AG08395 (cell line): ENCODE data around the gene TXNIP.

ENCODE experiments used
- DNase-seq: peaks from one replicate; pipeline ENCODE4 v3.0.0; 2012; ENCODE audit warnings: mixed read lengths, low spot score

The TXNIP gene

DNA sequence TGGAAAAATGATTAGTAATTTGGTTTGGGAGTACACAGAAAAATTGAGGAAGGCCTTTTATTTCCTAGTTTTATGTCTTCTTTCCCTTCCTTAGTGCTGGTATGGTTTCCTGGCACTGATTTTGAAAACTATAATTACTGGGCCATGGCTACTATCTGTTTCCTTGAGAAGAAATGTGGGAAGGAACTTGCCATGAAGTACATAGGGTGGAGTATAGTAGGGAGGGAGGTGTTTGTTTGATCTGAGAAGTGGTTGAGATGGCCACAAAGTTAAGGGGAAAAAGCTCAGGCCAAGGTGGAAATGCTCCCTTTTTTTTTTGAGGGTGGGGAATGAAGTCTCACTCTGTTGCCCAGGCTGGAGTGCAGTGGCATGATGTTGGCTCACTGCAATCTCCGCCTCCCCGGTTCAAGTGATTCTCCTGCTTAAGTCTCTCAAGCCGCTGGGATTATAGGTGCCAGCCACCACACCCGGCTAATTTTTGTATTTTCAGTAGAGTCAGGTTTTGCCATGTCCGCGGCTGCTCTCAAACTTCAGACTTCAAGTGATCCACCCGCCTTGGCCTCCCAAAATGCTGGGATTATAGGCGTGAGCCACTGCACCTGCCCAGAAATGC lies 13.9 kb upstream of the TXNIP start:
- no peak for DNase-seq

DNA sequence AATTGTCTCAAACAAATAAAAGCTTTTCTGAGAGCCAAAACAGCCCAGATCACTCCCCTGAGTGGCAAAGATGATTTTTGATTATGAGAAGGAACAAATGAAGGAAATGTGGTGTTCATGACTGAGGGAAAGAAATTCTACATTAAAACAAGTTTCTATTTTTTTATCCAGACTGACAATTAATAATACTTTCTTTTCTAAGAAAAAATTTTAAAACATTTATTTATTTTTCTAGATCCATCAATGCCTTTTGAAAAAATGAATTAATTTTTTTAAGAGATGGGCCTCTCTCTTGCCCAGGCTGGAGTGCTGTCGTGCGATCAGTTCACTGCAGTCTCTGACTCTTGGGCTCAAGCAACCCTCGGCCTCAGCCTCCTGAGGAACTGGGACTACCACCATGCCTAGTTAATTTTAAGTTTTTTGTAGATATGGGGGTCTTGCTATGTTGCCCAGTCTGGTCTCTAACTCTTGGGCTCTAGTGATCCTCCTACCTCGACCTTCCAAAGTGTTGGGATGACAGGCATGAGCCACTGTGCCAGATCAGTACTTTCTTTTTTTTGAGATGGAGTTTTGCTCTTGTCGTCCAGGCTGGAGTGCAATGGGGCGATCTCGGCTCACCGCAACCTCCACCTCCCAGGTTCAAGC lies 11.2 kb upstream of the TXNIP start:
- DNase-seq: no peak

DNA sequence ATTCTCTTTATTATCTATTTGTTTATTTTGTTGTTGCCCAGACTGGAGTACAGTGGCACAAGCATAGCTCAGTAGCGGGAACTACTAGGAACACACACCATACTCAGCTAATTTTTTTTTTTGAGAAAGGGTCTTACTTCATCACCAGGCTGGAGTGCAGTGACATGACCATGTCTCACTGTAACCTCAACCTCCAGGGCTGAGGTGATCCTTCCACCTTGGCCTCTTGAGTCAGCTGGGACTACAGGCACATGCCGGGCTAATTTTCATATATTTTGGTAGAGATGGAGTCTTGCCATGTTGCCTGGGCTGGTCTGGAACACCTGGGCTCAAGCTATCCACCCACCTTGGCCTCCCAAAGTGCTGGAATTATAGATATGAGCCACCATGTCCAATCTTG lies 5.3 kb upstream of the TXNIP start:
- no peak for DNase-seq

DNA sequence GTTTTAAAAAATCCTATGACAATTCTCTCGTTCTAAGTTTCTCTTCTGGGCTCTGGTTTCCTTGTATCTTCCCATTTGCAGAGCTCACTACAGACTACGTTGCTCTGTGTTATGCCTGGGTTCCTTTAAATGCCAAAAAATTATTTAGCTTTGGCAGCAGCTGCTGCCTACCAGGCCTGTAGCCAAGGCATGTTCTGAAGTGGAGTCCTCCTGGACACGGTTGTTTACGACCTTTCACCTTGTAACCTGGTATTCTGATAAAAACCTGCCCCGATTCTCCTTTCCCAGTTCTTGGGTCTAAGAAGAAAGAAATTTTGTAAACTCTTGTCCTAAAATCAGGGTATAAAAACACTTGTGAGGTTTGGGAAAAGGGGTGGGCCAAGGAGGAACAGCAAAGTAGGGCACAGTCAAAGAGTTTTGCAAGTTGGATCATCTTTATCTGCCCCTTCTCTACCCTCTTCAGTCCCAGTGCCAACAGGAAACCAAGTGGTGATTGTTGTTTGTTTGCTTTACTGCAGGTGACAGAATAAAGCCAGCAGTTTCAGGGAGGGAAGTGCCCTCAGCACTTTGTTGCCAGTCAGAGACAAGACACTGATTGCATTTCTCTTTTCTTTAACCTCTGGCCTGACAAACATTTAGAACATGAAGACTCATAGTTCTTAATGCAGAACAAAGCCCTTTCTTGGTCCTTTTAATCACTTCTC lies 3.1 kb upstream of the TXNIP start:
- no peak for DNase-seq

DNA sequence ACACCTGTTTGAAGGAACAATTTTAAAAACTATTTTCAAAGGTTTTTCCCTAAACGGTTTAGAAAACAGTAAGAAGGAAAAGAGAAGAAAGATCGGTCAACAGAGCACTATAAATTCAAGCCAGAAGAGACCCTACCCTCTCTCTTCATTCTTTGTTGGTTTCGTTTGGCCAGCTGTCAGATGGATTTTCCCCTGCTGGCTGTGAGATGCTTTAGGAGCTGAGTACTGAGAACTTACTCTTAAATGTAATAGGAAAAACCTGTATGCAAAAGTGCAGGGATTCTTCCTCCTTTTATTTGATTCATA lies 1.3 kb upstream of the TXNIP start:
- no peak for DNase-seq

DNA sequence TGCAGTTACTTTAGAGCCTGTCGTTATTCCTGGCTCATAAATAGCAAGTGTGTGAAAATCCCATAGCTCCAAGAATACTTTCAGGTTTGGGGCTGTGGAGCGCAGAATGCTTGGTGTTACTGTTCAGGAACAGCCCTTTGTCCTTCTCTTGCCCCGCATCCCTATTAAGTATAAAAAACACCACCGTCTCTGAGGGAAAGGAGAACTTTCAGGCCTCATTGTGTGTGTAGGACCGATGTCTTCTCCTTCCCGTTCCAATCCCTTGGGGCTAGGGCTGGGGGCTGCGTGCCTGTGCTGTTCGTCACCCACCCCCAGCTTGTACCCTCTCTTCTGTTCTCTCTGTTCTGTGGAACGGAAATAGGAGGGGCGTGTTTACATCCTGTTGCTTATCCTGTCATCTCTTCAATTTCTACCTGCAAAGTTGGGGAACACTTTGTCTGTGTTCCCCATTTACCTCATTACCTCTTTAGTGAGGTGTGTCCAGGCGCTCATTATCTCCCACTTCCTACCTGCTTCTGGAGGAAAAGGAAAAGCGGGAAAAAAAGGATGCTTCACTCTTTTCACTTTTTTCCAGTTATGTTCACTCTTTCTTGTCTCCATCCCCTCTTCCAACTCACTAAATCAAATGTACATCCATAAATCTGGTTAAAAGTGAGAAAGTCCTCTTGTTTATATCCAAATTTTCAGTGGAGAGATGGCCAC lies 788 bp upstream of the TXNIP start:
- no peak for DNase-seq

DNA sequence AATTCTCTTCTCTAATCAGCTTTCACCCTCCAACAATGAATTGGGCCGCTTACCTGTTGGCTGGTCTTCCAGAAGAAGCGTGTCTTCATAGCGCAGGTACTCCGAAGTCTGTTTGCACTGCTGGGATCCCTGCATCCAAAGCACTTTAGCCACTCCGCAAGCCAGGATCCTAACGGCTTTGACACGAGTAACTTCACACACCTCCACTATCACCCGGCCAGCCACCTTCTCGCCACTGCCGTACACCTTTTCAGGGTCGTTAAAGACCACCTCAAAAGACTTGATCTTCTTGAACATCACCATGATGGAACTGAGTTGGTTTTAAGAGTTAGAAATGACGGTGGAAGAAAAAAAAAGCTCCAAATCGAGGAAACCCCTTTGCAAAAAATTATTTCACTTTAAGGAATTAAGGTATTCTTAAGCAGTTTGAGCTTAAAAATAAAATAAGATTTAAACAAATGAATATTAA lies 381 bp downstream of the TXNIP start:
- no peak for DNase-seq

DNA sequence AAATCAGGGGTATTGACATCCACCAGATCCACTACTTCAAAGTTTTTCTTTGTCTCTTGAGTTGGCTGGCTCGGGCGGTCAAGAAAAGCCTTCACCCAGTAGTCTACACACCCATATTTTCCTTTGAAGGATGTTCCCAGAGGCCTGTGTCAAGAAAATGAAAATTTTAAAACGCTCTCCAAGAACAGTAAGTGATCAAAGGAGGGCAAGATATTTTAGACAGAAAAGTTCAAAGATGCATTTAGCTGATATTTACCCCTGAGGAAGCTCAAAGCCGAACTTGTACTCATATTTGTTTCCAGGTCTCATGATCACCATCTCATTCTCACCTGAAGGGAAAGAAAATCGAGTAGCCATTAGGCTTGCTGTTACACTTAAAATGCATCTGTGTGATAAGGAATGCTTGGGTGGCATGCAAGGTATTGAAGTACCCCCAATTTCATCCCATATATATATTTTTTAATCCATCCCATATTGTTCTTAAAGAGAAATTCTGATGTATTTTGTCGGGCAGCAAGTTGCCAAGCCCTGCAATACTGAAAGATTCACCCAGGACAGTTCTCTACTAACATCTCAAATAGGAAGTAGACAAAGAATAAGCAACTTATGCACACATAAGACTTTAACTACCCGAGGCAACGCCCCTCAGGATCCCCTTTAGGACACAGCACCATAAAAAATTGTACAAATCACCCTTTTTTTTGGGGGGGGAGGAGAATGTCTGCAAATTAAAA lies 1.1 kb downstream of the TXNIP start:
- DNase-seq: no peak

DNA sequence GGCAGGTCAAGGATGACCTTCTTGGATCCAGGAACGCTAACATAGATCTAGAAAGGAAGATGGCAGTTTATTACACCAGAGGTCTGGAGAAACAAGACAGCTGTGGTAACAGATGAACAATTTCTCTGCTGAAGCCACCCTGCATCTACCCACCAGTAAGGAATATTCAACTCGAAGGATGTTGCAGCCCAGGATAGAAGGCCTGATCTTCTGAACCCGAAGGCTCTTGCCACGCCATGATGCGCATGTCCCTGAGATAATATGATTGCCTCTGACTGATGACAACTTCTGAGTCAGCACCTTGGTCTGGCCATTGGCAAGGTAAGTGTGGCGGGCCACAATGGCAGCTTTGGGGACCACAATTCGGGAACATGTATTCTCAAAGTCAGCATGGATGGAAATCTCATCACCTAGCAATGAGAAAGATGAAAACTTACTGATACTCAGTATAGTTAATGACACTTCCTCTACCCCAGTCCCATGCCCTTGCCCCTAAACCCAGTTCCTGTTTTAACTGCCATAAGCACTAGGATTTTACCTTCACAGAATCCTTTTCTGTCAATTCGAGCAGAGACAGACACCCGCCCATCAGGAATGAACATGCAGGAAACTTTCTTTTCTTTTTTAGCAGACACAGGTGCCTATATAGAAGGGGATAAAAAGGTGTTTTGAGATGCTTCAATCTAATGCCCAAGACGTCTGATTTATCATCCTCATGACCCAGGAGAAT lies 1.8 kb downstream of the TXNIP start:
- no peak for DNase-seq

DNA sequence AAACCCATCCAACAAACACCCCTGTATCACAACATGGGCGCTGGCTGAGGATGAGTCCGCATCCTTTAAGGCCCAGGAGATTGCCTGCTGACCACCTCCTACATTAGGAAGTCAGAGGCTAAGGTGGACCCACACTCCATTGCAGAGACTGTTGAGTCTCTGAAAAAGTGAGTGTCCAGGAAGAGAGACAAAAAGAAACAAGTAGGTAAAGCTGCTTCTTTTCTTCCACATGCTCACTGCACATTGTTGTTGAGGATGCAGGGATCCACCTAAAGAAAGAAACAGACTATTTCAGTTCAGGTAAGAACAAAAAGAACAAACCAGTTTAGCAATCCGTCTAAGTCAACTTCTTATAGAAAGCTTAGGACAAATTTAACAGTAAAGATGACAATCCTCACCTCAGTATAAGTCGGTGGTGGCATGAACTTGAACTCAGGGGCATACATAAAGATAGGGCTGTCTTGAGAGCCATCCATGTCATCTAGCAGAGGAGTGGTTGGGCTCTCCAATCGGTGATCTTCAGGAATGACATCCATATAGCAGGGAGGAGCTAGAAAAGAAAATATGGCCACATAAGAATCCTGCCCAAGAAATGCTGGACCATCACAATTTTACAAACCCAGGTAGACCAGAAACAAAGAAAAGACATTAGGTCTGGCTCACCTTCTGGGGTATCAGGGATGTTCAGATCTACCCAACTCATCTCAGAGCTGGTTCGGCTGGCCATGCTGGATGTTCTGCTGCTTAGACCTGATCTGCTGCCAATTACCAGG lies 2.6 kb downstream of the TXNIP start:
- DNase-seq: no peak

DNA sequence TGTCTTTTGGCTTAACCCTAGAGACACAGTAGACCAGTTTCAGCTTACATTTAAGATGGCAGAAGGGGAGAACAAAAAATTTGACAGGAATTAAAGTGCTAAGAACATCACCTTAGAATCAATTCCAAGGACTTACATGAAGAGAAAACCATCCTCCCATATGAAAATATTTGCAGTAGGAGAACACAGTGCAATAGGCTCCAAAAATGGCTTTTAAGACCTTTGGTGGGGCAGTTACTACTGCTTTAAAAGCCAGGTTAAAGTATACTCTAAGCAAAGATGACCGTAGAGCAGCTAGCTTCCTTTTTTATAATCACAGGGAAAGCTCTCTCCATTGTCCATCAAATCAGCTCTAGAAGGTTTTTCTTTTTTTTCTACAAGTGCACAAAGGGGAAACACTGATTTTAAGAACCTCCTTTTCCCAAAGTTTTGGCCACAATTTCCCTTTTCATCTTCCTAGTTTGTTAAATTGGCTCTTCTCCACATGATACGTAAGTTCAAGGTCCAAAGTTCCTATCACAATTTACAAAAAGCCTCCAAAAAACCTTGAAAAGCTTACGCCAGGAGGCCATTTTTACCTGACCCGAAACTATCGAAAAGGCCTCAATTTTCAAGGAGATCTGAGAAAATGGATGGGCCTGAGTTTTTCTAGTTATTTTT lies 3.3 kb downstream of the TXNIP start:
- DNase-seq: no peak

DNA sequence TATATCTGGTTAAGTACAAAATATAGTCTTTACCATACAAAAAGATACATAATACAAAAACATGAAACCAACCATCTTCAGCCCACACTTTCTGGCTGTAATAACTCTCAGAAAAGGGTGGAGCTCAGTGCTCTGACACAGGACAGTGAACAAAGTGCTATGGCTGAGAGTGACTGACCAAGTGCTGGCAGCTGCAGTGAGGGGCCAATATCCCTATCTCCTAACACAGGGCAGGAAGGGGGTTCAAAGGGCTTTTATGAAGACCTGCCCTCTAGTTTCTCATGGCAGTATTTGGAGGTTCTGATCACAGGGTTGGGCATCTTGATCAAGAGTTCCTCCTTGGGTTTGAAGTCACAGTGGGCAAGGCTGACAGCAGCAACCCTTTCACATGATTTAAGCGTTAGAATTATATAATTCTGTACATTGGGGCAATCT lies 3.9 kb downstream of the TXNIP start:
- DNase-seq: no peak

DNA sequence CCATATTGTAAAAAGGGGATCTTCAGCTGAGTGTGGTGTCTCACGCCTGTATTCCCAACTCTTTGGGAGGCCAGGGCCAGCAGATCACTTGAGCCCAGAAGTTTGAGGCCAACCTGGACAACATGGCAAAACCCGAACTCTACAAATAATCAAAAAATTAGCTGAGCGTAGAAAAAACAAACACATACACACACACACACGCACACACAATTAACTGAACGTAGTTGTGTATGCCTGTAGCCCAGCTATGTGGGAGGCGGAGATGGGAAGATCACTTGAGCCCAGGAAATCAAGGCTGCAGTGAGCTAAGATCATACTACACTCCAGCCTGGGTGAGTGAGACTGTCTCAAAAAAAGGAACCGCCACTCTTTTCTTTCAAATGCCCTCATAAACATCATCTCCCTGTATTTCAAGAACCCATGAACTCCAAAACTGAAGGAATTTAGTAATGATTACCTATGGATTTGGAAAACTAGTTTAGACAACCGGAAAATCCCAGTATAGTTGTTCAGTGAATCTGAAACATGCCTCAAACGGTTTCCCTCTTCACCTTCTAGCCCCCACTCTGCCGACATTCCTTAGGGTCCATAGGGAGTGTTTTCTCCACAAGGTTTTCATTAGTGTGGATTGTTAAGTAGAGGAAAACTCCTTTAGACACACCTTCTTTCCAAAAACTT lies 4.5 kb downstream of the TXNIP start:
- no peak for DNase-seq

DNA sequence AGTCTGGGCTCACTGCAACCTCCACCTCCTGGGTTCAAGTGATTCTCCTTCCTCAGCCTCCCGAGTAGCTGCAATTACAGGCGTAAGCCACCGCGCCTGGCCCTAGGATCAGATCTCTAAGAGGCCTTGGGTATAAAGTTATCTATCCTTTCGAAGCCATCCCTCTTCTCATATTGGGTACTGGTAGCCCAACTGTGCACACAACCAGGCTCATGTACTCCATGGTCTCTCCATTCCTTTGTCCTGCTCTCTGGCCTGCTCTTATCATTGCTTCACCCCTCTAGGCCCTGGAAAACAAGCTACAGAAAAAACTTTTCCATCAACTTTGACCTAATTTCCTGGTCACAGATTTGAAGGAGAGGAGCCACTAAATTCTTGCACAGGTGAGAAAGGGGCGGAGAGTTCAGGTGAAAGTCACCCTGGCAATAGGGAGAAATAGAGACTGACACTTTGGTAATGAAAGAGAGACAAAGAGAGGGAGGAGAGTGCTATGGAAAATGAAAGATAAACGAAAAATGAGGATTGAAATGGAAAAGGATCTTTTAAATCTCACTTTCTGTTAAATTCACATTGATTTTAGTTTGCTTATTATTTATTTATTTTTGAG lies 6.0 kb downstream of the TXNIP start:
- DNase-seq: no peak

DNA sequence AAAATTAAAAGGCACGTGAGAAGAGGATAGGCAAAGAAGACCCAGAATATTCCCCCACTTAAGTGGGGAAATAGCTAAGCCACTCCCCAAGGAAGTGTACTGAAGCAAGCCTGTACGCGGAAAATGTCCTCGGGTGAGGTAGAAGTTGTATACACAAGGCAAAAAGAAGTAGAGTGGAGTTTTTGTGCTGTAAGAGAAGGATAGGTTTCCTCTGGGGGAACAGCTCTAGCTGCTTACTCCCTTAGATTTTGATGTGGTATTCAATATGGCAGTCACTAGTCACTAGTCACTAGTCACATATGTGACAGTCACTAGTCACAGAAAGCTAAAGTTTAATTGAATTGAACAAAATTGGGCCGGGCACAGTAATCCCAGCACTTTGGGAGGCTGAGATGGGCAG lies 7.6 kb downstream of the TXNIP start:
- no peak for DNase-seq

DNA sequence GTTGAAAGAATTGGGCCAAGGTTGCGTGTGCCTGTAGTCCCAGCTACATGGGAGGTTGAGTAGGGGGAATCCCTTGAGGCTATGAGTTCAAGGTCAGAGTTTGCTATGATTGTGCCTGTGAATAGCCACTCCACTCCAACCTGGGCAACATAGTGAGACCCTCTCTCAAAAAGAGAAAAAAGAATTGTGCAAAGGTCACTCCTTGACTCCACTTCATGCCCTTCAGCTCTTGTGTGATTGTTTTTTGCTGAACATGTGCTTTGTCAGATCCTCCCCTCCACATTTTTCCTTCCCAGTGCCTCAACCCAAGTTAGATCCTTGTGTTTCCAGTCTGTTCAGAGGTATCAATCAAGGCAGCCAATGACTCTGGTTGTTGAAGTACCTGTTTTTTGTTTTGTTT lies 8.5 kb downstream of the TXNIP start:
- DNase-seq: no peak

DNA sequence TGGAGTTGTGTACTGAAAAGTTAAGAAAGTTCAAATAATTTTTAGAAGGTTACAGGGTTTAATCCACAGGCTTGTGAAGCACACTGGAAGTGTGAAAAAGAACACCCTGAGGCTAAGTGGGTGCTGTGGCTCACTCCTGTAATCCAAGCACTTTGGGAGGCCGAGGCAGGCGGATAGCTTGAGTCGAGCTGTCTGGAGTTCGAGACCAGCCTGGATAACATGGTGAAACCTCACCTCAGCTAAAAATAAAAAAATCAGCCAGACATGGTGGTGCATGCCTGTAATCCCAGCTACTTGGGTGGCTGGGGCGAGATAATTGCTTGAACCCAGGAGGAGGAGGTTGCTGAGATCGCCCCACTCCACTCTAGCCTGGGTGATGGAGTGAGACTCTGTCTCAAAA lies 9.8 kb downstream of the TXNIP start:
- DNase-seq: no peak

DNA sequence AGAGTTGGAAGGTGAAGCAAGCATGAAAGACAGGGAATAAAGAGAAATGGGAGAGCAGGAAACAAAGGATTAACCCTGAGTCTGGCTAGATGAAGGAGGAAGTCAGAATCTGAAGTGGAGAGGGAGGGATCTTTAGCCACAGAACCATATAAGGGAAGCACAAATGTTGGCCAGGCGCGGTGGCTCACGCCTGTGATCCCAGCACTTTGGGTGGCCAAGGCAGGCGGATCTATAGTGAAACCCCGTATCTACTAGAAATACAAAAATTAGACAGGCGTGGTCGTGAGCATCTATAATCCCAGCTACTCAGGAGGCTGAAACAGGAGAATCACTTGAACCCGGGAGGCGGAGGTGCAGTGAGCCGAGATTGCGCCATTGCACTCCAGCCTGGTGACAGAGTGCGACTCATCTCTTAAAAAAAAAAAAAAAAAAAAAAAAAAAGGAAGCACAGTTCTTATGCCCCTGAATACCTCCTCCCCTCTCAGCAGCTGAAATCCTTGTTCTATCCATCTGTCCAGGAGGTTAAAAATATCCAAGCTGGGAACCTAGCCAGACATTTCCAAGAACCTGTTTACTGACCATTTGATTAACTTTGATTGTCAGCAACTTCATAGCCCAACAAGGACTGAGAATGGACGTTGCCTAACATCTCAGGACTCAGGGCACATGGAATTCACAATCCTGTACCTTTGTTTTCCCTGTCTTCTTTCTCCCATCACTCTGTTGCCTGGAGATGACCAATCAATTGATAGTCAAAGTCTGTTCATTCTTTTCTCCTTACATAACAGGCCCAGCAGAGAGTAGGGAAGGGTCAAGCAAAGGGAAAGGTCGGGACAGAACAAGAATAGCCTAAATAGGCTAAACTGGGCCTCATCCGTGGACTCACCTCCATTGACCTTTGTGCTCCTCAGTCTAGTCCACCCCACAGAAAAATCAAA lies 10.6 kb downstream of the TXNIP start:
- peak; percentile 64 for DNase-seq
